ENCODE results near the gene POLR1C. TPM values are rescaled to one million over a fixed set of nuclear protein-coding genes. Genes with fewer than 3 reads are reported as not detected.

Gene POLR1C
- polyA plus RNA-seq, 3 donors, result 4.5 to 18.3 (median 6.1) TPM

DNA sequence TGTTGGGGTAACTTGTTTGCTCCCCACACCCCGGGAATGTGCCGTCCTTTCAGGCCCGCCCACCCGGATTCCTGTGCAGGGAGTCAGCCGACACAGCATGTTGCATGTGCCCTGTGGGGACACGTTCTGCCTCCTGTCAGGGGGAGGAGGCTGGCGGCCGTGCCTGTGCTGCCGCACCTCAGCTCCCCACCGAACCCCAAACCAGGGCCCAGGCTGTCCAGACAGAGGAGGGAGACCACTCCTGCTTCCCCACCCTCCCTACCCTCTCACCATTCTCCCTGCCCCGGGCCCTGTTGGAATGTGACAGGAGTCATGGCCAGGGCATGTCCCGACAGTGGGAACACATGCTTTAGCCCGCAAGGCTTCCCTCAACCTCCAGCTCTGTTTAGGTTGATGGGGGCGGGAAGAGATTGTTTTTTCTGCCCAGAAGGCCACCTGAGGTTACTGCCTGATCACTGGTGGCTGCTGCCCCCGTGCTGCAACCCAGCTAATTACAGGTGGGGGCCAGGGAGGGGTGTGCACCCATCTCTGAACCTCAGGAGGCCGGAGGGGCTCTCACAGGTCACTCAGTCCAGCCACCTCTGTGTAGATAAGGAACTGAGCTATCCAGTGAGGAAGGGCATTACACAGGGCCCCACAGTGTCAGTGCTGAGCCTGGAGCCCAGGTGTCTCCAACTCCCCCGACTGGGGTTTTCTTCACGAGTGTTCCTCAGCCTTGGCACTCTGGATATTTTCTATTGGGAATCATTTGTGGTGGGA, 20.3 kb upstream of the POLR1C start:
- TF ChIP-seq, protein P1, sequence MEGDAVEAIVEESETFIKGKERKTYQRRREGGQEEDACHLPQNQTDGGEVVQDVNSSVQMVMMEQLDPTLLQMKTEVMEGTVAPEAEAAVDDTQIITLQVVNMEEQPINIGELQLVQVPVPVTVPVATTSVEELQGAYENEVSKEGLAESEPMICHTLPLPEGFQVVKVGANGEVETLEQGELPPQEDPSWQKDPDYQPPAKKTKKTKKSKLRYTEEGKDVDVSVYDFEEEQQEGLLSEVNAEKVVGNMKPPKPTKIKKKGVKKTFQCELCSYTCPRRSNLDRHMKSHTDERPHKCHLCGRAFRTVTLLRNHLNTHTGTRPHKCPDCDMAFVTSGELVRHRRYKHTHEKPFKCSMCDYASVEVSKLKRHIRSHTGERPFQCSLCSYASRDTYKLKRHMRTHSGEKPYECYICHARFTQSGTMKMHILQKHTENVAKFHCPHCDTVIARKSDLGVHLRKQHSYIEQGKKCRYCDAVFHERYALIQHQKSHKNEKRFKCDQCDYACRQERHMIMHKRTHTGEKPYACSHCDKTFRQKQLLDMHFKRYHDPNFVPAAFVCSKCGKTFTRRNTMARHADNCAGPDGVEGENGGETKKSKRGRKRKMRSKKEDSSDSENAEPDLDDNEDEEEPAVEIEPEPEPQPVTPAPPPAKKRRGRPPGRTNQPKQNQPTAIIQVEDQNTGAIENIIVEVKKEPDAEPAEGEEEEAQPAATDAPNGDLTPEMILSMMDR (IDR thresholded peaks at IDR 0.05), result no peak
- DNase-seq, result no peak
- Mint-ChIP-seq H3K4me1 (peaks cover 8% of the 10 kb centered on the region), H3K27ac (peak overlapping the region in 2 of 7 donors; percentile 37 to 69), H3K27me3 (ENCODE audit: low read depth in 3 of 3) (peaks cover 0 to 4% (median 0%) of the 10 kb centered on the region in 3 donors), H3K36me3 (peaks cover 48 to 55% of the 10 kb centered on the region in 2 donors), H3K4me3 (no peak overlapping the region), H3K9me3 (no peaks in the 10 kb centered on the region)
- Histone ChIP-seq H3K4me3 (replicated peaks in 1 of 3; ENCODE audit: low read depth in 2 of 3, low read length in 3 of 3) (no peak overlapping the region), H3K4me1 (ENCODE audit: control insufficient read depth in 1 of 2, insufficient read depth in 2 of 2, low read length in 2 of 2) (no peaks in the 10 kb centered on the region), H3K79me2 (ENCODE audit: insufficient read depth, low read length) (no peaks in the 10 kb centered on the region), H3K27me3 (ENCODE audit: control insufficient read depth in 2 of 2, insufficient read depth in 2 of 2, low read length in 2 of 2) (no peaks in the 10 kb centered on the region), H3K9ac (ENCODE audit: insufficient read depth, low read length, poor library complexity, severe bottlenecking) (no peak overlapping the region), H3K27ac (ENCODE audit: low read depth in 1 of 2, low read length in 2 of 2) (no peak overlapping the region), H3K36me3 (replicated peaks in 1 of 2; ENCODE audit: control insufficient read depth in 1 of 2, insufficient read depth in 2 of 2, low read length in 2 of 2) (peaks cover 44 to 83% of the 10 kb centered on the region in 2 donors), H2AFZ (ENCODE audit: insufficient read depth, low read depth, low read length, poor library complexity, severe bottlenecking) (no peak overlapping the region), H4K20me1 (ENCODE audit: insufficient read depth, low read length) (peaks cover 34% of the 10 kb centered on the region), H3K9me3 (replicated peaks in 1 of 2; ENCODE audit: control insufficient read depth in 1 of 2, insufficient read depth in 1 of 2, low read length in 2 of 2) (no peaks in the 10 kb centered on the region), H3K4me2 (replicated peaks; ENCODE audit: extremely low read depth, low read length, poor library complexity, severe bottlenecking) (no peak overlapping the region)
- intact Hi-C loops (cut with micrococcal nuclease), result no loop called here
- 90% methylated on average over 6 of the region's 18 CpGs for WGBS (ENCODE audit: insufficient coverage)

DNA sequence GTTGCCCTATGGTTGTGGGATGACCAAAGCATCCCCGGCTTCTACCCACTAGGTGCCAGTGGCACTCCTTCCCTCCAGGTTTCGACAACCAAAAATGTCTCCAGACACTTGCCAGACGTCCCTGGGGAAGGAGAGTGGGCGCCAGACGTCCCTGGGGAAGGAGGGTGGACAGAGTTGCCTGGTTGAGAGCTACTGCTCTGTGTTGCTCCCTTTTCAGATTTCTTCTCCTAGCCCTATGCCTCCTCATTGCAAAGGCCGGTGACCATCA, 19.8 kb upstream of the POLR1C start:
- Mint-ChIP-seq H3K27me3 (ENCODE audit: low read depth in 3 of 3) (peaks cover 0 to 4% (median 0%) of the 10 kb centered on the region in 3 donors), H3K4me3 (no peak overlapping the region), H3K4me1 (peaks cover 8% of the 10 kb centered on the region), H3K36me3 (peaks cover 53 to 57% of the 10 kb centered on the region in 2 donors), H3K9me3 (no peaks in the 10 kb centered on the region), H3K27ac (no peak overlapping the region)
- H3K36me3 ChIP-seq (replicated peaks in 1 of 2; ENCODE audit: control insufficient read depth in 1 of 2, insufficient read depth in 2 of 2, low read length in 2 of 2), result peaks cover 48 to 84% of the 10 kb centered on the region in 2 donors
- no peaks in the 10 kb centered on the region for H3K9me3 ChIP-seq (replicated peaks in 1 of 2; ENCODE audit: control insufficient read depth in 1 of 2, insufficient read depth in 1 of 2, low read length in 2 of 2)
- no peak for DNase-seq
- no peak overlapping the region for H3K4me2 ChIP-seq (replicated peaks; ENCODE audit: extremely low read depth, low read length, poor library complexity, severe bottlenecking)
- intact Hi-C loops (cut with micrococcal nuclease), result no loop called here
- H2AFZ ChIP-seq (ENCODE audit: insufficient read depth, low read depth, low read length, poor library complexity, severe bottlenecking), result no peak overlapping the region
- TF ChIP-seq, protein P1 (IDR thresholded peaks at IDR 0.05), result no peak
- no peaks in the 10 kb centered on the region for H3K4me1 ChIP-seq (ENCODE audit: control insufficient read depth in 1 of 2, insufficient read depth in 2 of 2, low read length in 2 of 2)
- WGBS (ENCODE audit: insufficient coverage), result 100% methylated on average over 1 of the region's 6 CpGs
- no peaks in the 10 kb centered on the region for H3K27me3 ChIP-seq (ENCODE audit: control insufficient read depth in 2 of 2, insufficient read depth in 2 of 2, low read length in 2 of 2)
- no peak overlapping the region for H3K9ac ChIP-seq (ENCODE audit: insufficient read depth, low read length, poor library complexity, severe bottlenecking)
- peaks cover 29% of the 10 kb centered on the region for H4K20me1 ChIP-seq (ENCODE audit: insufficient read depth, low read length)
- H3K4me3 ChIP-seq (replicated peaks in 1 of 3; ENCODE audit: low read depth in 2 of 3, low read length in 3 of 3), result no peak overlapping the region
- no peak overlapping the region for H3K27ac ChIP-seq (ENCODE audit: low read depth in 1 of 2, low read length in 2 of 2)
- no peaks in the 10 kb centered on the region for H3K79me2 ChIP-seq (ENCODE audit: insufficient read depth, low read length)
